Measurements from ENCODE around the gene BLID. TPM values are rescaled to one million over a fixed set of nuclear protein-coding genes. Genes with fewer than 3 reads are reported as not detected.

BLID gene
- total RNA-seq, 1 experiment from 2014 or later = not detected

DNA sequence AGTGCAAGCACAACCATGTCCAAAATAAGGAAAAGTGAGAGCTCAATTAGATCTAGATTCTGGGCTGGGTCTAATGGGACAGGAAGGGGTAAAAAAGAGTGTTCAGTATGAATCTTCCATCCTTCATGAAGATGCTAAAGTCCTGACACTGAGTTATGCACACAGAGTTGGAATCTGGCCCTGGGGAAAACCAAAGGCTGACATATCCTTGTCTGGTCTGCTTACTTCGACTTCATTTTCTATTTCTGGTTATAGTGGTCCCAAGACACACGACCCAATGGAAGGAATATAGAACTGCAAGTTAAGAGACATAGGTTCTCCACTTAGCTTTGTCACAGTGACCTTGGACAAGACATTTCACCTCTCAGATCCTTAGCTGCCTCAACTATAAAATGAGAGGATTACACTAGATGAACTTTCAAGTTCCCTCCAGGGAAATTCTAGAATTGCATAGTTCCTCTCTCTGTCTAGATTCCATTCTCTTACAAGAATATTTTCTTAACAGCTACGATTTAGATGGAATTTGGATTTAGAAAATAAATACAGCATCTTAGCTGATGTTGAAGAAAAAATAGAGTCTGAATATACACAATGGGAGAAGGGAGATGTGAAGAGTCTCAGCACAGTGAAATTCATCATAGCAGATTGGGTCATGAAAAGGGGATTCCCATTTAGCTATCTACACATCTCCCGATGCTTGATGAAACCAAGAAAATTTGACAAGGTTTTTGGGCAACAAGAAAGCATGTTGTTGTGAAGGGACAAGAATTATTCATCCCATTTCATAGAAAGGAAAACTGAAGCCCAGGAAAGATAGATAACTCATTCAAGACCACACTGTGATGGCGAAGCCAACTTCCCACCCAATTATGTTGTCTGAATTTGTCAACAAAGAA lies 3.3 kb downstream of the BLID start:
- in situ Hi-C loops (cut with HindIII; ENCODE audit: low pct_unique_long_range_greater_than_20kb, low sequenced_read_pairs) = no loop called here
- DNase-seq (ENCODE audit: low read depth) = no peak

DNA sequence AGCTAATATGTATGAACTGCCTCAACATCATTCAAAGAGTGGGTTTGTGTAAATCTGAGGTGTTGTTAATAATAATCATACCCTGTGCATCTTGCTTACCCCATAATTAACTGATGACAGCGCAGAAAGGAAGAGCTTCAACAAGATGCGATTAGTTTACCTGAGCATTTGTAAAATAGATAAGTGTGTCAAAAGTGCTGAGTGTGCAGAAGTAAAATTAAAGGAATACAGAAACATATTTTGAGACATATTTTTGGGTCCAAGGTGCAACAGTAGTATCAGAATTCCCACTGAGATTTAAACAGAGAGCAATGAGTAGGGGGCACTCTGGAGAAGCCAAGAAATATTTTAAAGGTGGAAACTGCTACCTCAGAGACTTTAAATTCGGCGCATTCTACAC lies 6.1 kb downstream of the BLID start:
- in situ Hi-C loops (cut with HindIII; ENCODE audit: low pct_unique_long_range_greater_than_20kb, low sequenced_read_pairs) = no loop called here
- no peak for DNase-seq (ENCODE audit: low read depth)

DNA sequence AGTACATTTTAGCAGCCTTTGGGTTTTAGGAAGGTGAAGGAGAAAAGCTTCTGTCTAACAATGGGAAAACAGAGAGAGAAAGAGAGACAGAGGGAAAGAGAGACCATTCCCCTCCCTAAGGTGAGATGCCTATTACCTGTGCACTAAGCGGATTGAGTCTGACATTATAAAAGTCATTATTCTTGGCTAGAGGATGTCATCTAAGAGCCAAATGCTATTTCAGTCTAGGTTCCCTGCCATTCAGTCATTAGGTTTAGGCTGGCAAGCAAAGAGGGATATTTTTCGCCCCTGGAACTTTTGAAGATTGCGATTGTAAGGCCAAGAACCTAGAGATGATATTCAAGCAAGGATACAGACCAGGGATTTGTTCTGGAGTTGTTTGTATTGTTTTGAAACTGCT lies 7.2 kb downstream of the BLID start:
- in situ Hi-C loops (cut with HindIII; ENCODE audit: low pct_unique_long_range_greater_than_20kb, low sequenced_read_pairs) = no loop called here
- no peak for DNase-seq (ENCODE audit: low read depth)

- in situ Hi-C loops (cut with HindIII; ENCODE audit: low pct_unique_long_range_greater_than_20kb, low sequenced_read_pairs) = no loop called here
- no peak for DNase-seq (ENCODE audit: low read depth)
Observed at GRCh38 chr11:122108192-122108799, 7.7 kb downstream of the BLID start.

- no peak for DNase-seq (ENCODE audit: low read depth)
- in situ Hi-C loops (cut with HindIII; ENCODE audit: low pct_unique_long_range_greater_than_20kb, low sequenced_read_pairs) = no loop called here
Observed at GRCh38 chr11:122107566-122107965, 8.4 kb downstream of the BLID start.

- DNase-seq (ENCODE audit: low read depth) = no peak
- in situ Hi-C loops (cut with HindIII; ENCODE audit: low pct_unique_long_range_greater_than_20kb, low sequenced_read_pairs) = no loop called here
Observed at GRCh38 chr11:122107045-122107444, 9.0 kb downstream of the BLID start.

DNA sequence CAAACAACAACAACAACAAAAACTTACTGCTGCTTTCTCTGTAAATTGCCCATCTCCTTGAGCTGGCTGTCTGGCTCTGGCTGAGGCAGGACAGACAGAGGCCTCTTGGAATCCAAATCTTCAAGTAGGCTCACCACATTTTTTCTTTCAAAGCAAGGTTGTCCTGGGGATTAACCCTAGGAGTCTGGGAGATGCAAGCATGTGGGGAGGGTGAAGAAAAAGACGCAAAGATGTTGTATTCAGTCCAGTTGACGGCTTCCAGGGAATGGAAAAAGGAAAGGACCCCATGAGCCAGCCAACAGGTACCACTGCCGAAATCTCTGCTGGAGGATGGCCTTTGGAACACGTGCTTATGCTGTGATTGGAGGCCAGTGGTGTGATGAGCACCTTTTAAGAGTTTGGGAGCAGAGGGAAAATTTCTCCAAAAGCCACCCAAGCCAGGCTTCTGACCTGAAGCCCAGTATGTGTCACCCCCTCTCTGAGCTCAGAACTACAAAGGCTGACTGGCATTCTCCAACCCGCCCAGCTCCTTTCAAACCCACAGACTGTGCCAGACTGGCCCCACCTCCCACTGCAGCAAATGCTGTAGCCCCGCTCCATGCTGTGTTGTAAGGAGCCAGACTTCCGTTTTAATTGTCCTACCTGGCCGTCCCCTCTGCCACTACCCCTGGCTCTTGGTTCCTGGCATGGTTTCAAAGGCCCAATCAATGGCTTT lies 10.8 kb downstream of the BLID start:
- no peak for DNase-seq (ENCODE audit: low read depth)
- in situ Hi-C loops (cut with HindIII; ENCODE audit: low pct_unique_long_range_greater_than_20kb, low sequenced_read_pairs) = no loop called here

DNA sequence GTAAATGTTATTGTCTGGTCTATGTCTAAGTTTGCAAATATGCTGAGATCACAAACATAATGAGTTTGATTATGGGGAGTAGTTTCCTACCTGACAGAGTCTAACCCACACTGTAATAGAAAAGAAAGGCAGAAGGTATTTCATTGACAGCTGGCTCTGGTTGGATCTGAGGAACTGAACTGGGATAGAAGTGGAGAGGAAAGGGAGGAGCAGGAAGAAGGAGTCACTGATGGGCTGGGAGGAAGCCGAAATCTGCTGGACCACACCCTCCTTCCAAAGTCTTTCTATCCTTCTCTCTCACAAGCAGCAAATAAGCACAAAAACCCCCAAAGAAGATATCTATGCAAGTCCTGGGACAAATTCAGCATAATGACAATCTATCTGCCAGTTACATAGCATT lies 11.7 kb downstream of the BLID start:
- in situ Hi-C loops (cut with HindIII; ENCODE audit: low pct_unique_long_range_greater_than_20kb, low sequenced_read_pairs) = no loop called here
- DNase-seq (ENCODE audit: low read depth) = no peak

GRCh38 chr11:122103726-122104125 lies 12.3 kb downstream of the BLID start:
- in situ Hi-C loops (cut with HindIII; ENCODE audit: low pct_unique_long_range_greater_than_20kb, low sequenced_read_pairs) = no loop called here
- DNase-seq (ENCODE audit: low read depth) = no peak

GRCh38 chr11:122103321-122103720 lies 12.7 kb downstream of the BLID start:
- DNase-seq (ENCODE audit: low read depth) = no peak
- in situ Hi-C loops (cut with HindIII; ENCODE audit: low pct_unique_long_range_greater_than_20kb, low sequenced_read_pairs) = no loop called here

GRCh38 chr11:122102426-122102825 lies 13.6 kb downstream of the BLID start:
- in situ Hi-C loops (cut with HindIII; ENCODE audit: low pct_unique_long_range_greater_than_20kb, low sequenced_read_pairs) = no loop called here
- no peak for DNase-seq (ENCODE audit: low read depth)

GRCh38 chr11:122101625-122102291 lies 14.3 kb downstream of the BLID start:
- in situ Hi-C loops (cut with HindIII; ENCODE audit: low pct_unique_long_range_greater_than_20kb, low sequenced_read_pairs) = no loop called here

GRCh38 chr11:122100756-122101080 lies 15.3 kb downstream of the BLID start:
- in situ Hi-C loops (cut with HindIII; ENCODE audit: low pct_unique_long_range_greater_than_20kb, low sequenced_read_pairs) = no loop called here
- no peak for DNase-seq (ENCODE audit: low read depth)

More at GRCh38 chr11:122101625-122102291, 14.3 kb downstream of the BLID start:
- no peak for DNase-seq (ENCODE audit: low read depth)

- in situ Hi-C loops (cut with HindIII; ENCODE audit: low pct_unique_long_range_greater_than_20kb, low sequenced_read_pairs) = no loop called here
- no peak for DNase-seq (ENCODE audit: low read depth)
Observed at GRCh38 chr11:122100037-122100755, 15.8 kb downstream of the BLID start.

GRCh38 chr11:122099374-122100036 lies 16.5 kb downstream of the BLID start:
- in situ Hi-C loops (cut with HindIII; ENCODE audit: low pct_unique_long_range_greater_than_20kb, low sequenced_read_pairs) = no loop called here
- DNase-seq (ENCODE audit: low read depth) = no peak

GRCh38 chr11:122098261-122098980 lies 17.6 kb downstream of the BLID start:
- in situ Hi-C loops (cut with HindIII; ENCODE audit: low pct_unique_long_range_greater_than_20kb, low sequenced_read_pairs) = no loop called here
- DNase-seq (ENCODE audit: low read depth) = no peak

DNA sequence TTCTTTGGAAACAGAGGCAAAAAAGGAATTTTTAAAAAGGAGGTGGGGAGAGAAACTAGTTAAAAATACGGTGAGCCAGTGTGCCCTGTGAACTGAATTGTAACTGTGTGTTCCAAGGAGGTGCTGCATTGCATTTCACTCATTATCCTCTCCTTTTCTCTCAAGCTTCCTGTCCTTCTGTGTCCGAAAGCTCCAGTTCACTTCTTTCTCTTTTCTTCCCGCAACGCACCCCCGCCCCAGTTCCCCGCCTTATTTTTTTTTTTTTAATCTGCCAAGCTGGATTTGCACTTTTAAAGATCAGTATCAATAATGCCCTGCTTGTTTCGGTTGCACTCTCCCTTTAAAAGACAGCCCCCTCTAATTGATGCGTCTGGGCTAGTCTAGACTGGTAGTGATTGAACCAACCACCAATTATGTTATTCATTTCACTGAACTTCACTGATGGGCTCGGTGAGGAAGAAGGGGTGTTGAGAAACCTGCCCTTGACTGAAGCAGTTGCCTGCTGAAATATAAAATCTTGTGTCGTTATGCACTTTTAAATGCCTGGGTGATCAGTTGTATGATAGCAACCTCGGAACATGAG lies 18.5 kb downstream of the BLID start:
- in situ Hi-C loops (cut with HindIII; ENCODE audit: low pct_unique_long_range_greater_than_20kb, low sequenced_read_pairs) = no loop called here
- DNase-seq (ENCODE audit: low read depth) = no peak

Data from Caki2 (cell line).